Suprapubic skin (tissue), 3 donors: Measurements from ENCODE around the gene ZNF394.

Source experiments
- EP300 ChIP-seq: sonication (generic); formaldehyde crosslinking; IDR thresholded peaks from one replicate; pipeline ENCODE4 v1.6.1; 2017; ENCODE audit warnings: antibody characterized with exemption
- POLR2A ChIP-seq, 2 donors: fragments of 450-650 bp; IDR thresholded peaks; one replicate each; pipeline ENCODE4 v1.6.1; 2017; ENCODE audit warnings: antibody characterized with exemption in 2 of 2, mild to moderate bottlenecking in 2 of 2, moderate library complexity in 2 of 2
- TF ChIP-seq, protein P1 (sequence below), 2 donors: fragments of 200-600 bp in 1 of 2; fragments of 450-650 bp in 1 of 2; sonication (generic) in 1 of 2; IDR thresholded peaks; one replicate each; pipeline ENCODE4 v1.5.1; 2016 to 2019; ENCODE audit warnings: antibody characterized with exemption in 2 of 2, mild to moderate bottlenecking in 1 of 2, moderate library complexity in 1 of 2

DNA sequence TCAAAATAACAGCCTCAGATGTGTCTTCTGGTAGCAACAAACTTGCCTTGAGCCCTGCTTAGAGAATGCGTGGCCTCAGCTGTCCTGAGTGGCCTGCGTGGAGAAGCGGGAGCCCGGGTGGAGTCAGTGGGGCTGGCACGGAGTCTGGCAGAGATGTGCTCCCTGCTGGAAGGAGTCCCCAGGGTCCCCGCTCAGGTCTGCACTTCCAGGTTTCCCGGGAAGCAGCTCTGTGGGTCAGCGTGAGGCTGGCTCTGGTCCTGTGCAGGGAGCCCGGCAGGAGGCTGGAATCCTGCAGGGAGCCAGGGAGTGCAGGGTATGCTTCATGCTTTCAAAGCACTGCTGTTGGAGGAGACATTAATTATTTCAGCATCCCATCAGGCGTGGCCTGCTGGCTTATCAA, 51.2 kb downstream of the ZNF394 start:
- TF ChIP-seq EP300, result no peak
- TF ChIP-seq, protein P1, sequence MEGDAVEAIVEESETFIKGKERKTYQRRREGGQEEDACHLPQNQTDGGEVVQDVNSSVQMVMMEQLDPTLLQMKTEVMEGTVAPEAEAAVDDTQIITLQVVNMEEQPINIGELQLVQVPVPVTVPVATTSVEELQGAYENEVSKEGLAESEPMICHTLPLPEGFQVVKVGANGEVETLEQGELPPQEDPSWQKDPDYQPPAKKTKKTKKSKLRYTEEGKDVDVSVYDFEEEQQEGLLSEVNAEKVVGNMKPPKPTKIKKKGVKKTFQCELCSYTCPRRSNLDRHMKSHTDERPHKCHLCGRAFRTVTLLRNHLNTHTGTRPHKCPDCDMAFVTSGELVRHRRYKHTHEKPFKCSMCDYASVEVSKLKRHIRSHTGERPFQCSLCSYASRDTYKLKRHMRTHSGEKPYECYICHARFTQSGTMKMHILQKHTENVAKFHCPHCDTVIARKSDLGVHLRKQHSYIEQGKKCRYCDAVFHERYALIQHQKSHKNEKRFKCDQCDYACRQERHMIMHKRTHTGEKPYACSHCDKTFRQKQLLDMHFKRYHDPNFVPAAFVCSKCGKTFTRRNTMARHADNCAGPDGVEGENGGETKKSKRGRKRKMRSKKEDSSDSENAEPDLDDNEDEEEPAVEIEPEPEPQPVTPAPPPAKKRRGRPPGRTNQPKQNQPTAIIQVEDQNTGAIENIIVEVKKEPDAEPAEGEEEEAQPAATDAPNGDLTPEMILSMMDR (IDR thresholded peaks at IDR 0.05), result no peak
- no peak for TF ChIP-seq POLR2A (IDR thresholded peaks at IDR 0.05)
